Measurements from ENCODE around the gene BLTP3B.

BLTP3B gene

DNA sequence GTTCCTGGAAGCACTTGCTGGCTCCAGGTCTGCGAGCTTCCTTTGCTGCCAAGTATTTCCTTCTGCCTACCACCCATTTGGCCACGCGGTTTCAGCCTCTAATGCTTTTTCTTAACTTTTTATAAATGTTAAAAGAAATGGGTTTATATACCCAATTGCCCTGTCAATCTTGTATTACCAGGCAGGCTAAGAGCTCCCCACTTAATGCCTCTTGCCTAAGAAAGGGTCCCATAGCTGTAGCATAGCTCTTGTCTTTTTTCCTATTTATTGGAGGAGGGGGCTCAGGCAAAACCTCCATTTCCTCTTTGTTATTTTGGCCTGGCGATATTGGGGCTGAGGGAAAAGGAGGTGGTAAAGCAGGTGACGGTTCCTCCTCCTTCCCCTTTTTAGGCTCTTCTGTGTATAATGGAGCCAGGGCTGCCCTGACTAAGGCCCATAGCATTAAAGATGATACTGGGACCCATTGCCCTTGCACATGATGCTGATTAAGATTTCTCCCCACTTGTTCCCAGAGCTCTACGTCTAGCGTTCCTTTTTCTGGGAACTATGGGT, 21.6 kb upstream of the BLTP3B start:
- no peak for DNase-seq (ENCODE audit: low spot score)

GRCh38 chr12:100163416-100164152, 20.9 kb upstream of the BLTP3B start:
- DNase-seq (ENCODE audit: low spot score) = peak; percentile 87

- DNase-seq (ENCODE audit: low spot score) = no peak
Observed at GRCh38 chr12:100159391-100160104, 16.9 kb upstream of the BLTP3B start.

- no peak for DNase-seq (ENCODE audit: low spot score)
Observed at GRCh38 chr12:100158535-100158934, 15.9 kb upstream of the BLTP3B start.

DNA sequence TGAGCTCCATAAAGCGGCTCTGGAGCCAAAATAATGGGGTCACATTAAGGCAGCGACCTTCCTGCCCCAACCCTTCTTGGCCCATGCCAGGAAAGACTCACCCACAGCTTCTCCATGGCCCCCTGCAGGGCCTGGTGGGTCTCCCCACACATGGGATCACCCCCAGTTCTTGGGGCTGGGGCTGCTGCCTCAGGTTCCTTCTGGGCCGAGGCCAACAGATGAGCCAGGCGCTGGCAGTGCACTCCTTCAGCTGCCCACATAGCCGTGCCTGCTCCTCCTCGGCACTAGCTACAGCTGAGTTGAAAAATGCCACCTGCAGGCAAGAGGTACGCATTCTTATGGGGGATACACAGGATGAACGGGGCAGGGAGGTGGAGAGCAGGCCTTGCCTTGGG, 14.8 kb upstream of the BLTP3B start:
- no peak for DNase-seq (ENCODE audit: low spot score)

- no peak for DNase-seq (ENCODE audit: low spot score)
Observed at GRCh38 chr12:100156731-100157426, 14.2 kb upstream of the BLTP3B start.

DNA sequence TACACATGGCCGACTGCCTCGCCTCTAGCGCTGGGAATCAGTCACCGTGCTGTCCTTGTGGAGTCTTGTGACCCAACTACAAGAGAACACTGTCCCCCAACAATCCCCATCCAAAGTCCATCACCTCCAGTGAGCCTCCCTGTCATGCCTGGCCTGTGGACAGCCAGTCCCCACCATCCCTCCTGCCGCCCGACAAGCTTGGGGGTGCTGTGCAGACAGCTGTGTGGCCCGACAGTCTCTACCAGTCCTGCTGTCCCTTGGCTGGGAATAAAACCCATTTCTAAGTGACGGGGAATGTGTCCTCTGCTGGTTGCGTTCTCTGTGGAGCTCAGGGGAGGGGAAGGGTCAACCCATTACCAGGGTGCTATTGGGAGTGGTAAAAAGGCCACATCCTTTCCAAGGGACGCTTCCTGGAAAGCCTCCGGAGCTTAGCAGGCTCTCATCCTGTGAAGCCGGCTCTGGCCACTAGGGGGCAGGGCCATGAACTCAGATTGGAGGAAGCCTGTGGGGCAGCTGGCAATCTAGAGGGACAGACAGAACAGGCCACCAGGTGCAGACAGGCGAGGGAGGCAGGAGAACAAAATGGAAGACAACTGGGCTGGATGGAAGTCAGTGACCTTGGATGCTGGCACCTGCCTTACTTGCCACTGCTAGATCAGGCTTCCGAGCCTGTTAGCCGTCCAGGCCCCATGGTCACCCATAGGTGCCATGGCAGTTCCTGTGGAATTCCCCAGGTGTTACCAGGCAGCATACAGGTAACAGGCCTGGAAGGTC, 12.0 kb upstream of the BLTP3B start:
- DNase-seq (ENCODE audit: low spot score) = peak; percentile 58

DNA sequence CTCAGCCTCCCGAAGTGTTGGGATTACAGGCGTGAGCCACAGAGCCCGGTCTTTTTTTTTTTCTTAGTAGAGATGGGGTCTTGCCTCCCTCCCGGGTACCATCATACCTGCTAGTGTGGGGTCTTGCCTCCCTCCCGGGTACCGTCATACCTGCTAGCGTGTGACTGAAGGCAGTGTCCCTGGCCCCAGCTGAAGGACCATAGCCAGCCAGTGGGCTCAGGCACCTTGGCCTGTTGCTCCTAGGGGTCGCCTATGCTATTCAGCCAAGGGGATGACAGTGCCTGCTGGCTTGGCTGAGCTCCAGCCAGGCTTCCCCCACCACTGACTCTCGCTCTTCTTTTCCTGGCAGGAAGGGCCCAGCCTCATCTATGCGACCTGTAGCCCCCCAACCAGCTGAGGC, 10.5 kb upstream of the BLTP3B start:
- no peak for DNase-seq (ENCODE audit: low spot score)

GRCh38 chr12:100151769-100152168, 9.1 kb upstream of the BLTP3B start:
- DNase-seq (ENCODE audit: low spot score) = no peak

DNA sequence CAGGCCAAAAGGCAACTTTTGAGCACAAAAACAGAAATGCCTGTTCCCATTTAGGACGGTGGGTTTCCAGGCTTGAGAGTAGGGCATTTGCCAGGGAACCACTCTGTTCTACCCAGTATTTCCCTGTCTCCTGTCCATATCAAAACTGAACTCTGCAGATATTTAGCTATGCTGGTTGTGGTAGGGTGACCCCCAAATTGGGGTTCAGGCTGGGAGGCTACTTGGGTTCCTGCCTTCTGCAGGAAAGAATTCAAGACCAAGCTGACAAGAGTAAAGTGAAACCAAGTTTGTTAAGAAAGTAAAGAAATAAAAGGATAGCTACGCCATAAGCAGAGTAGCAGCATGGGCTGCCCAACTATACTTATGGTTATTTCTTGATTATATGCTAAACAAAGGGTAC, 3.6 kb upstream of the BLTP3B start:
- DNase-seq (ENCODE audit: low spot score) = no peak

GRCh38 chr12:100145643-100146042, 3.0 kb upstream of the BLTP3B start:
- DNase-seq (ENCODE audit: low spot score) = no peak

DNA sequence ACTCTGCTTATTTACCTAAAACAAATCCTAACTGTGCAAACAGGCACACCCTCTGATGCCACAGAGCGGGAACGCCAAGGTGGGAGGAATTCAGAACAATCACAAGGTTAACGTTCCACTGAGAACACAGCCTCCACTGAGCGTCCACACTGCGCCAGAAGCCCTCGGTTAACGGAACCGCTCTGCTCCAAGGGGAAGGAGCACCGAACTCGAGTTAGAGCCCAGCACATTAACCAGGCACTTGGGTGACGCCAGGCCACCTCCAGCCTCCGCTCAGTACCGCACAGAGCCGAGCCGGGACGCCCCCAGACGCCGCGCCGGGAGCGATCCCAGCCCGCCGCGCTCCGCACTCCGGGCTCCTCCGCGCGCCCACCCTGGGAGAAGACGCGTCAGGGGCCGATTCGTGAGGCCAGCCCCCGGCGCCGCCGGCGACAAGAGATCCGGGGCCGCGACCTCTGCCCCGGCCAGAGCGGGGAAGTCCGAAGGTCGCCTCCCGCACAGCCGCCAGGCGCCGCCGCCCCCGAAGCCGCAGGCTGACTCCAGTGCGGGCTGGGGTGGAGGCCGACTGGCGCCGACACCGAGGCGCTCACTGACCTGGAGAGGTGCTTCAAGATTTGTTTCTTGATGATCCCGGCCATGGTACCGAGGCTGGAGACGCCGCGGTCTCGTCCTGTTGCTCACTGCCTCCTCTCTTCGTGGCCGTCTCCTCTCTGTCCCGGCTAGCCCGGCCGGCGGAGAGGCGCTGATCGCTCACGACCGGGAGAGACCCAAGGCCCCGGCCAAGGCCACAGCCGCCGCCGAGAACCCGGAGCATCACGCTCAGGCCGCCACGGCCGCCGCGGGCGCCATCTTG, 450 bp downstream of the BLTP3B start:
- DNase-seq (ENCODE audit: low spot score) = peak; percentile 73

DNA sequence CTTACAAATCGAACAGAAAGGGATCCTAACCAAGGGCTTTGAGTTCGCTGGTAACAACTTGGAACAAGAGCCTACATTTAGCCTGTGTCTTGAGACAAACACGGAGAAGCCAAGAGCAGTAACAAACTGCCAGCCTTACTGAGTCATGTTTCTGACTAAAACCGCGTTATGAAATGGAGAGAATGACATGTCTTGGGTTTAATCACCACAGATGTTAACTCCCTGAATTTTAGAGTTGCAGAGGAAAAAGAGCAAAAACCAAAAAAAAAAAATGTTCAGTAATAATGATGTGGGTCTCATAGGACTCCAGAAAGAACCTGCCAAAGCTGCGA, 1.0 kb downstream of the BLTP3B start:
- peak; percentile 57 for DNase-seq (ENCODE audit: low spot score)

DNA sequence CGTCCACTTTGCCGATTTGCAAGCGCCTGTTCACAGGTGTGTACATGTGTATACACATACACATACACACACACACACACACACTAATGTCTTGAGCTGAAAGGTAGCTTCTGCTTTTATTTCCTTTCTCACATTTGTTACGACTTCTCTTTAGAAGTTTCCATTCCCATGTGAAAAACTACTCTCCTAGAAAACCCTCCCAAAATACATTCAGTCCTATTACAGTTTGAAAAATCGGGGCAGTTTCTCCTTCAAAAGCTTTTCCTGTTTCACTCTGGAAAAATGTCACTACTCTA, 3.9 kb downstream of the BLTP3B start:
- DNase-seq (ENCODE audit: low spot score) = no peak

DNA sequence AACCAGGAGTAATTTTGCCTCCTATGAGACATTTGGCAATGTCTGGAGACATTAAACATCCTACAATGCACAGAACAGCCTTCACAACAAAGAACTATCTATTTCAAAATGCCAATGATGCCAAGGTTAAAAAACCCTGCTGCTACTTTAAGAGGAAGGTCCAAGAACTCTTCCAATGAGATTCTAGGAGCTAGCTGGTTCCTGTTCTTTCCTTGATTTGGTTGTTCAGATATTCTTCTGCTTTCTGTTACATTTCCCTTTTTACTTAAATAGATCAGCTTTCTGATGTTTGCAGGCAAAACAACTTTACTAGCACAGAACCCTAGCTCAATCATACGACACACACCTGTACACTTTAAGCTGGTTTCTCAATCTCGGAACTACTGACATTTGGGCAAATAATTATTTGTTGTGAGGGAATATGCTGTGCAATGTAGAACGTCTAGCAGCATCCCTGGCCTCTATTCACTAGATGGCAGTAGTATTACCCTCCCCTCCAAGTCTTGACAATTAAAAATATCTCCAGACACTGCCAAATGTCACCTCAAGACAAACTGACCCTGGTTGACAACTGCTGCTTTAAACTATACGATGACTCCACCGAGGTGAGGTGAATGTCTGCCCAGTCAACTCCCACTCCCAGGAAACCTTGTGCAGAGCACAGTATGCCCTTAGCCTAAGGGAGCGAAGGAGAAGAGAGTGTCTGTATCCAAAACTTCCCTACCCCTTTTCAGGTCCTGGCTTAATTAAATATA, 4.4 kb downstream of the BLTP3B start:
- DNase-seq (ENCODE audit: low spot score) = peak; percentile 78

GRCh38 chr12:100133200-100133599, 9.5 kb downstream of the BLTP3B start:
- no peak for DNase-seq (ENCODE audit: low spot score)

- DNase-seq (ENCODE audit: low spot score) = peak; percentile 50
Observed at GRCh38 chr12:100128512-100128908, 14.2 kb downstream of the BLTP3B start.

DNA sequence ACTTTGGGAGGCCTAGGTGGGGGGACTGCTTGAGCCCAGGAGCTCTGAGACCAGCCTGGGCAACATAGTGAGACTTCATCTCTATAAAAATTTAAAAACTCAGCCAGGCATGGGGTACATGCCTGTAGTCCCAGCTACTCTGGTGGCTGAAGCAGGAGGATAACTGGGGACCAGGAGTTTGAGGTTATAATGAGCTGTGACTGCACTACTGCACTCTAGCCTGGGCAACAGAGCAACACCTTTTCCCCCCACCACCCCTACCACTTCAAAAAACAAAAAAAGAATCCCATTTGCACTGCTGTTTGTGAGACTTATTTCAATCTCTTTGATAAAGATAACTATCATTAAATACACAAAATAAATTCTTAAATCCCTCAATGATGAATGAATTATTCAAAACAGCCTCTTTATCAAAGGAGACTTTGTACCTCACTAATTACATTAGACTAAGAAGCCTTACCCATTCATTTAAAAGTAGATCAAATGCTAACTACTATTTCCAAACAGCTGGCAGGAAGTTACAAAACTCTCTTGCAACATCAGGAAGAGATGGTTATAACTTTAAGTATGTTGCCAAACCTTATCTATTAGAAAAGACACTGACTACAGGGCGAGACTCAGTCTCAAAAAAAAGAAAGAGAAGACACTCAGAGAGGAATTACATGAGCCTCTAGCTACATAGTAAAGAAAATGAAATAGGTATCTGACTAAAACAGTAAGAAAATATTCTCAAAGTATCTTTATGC, 14.7 kb downstream of the BLTP3B start:
- DNase-seq (ENCODE audit: low spot score) = no peak

DNA sequence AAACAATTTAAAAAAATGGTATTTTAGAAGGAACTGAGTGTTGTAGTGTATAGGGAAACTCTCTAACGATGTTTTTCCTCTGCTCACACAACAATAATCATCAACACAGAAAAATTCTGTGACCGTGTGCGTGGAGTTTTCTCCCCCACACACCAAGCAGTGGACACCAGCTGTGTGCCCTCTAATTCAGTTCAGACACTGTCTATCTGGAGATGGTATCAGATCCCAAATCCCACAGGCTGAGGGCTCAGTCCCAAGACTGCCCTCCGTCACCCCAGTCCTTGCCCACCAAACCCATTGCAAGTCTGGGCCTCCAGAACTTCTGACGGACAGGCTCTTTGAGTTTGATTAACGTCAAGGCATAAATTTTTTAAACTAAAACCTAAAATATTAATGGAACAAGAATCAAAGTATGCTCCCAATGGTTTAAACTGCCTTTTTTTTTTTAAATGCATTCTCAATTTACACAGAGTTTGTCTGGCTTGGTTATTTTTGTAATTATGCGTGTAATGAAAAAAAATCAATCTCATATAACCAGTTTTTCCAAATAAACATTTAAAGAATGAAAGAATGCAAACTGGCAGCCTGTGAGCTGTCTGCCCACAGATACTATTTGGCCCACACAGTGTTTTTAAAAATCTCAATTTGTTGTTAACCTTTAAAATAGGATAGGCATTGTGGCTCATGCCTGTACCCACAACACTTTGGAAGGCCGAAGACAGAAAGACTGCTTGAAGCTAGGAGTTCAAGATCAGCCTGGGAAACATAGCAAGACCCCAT, 19.2 kb downstream of the BLTP3B start:
- no peak for DNase-seq (ENCODE audit: low spot score)

Measured in cerebellar cortex (tissue), 1 donor.